NCI-H2107 treated with DMSO at 0.1 percent for 48 hours (cell line): ENCODE data around the gene MYL10.

Experiments used
- DNase-seq: peaks from one replicate; lab custom pipeline; 2025; ENCODE audit not compliant: unreplicated experiment; lab: John Stamatoyannopoulos, UW

Gene MYL10

DNA sequence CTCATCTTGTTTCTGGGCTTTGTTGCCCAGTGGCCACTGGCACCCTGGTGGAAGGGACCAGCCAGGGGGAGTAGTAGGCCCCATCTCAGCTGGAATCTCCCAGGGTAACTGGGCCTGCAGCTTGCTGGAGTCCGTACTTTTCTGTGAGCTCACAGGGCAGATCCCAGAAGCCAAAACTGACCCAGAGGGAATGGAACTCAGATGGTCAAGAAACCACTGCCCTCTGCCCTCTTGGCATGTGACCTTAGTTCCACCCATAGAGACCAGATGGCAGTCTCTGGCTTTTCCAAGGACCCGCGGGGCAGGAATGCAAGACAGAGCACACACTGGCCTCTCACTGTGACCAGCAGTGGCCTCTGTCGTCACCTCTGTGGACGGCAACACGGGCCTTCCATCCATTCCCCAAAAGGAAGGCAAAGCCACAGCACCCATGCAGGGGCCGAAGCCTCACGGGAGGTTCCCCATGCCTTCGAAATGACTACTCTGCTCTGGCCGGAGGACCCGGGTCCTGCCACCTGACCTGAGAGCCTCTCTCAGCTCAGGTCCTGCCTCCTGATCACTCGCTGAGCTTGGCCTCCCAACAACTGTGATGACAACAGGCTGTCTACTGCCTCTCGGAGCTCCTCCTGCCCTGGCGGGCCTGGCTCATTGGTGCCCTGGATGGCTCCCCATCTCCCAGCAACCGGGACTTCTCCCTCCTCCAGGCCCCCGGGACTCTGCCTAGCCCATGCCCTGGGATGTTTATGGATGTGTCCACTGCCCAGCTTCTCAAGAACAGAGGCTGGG is 29.9 kb downstream of the MYL10 start:
- DNase-seq, result no peak

DNA sequence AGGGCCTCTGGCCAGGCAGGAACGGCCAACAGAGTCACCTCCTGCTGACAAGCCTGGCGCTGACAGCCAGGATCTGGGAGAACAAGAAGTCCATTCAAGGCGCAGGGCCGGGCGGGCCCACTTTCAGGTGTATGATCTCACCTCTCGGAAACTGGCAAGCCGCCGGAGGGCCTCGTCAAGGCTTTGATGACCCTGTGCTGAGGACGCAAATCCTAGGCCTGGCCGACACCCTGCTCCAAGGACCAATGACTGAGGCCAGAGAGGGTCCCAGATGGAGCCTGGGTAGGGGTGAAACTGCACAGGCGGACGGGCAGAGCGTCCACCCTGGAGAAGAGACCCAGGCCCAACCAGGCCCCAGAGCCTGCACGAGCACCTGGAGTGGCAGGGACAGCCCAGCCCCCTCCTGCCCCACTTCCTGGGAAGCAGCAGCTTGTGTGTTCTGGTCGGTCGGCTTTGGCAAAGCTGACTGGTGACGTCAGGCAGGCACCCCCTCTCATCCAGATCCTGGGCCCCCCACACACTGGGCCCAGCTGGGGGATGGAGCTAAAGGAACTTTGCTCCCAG is 30.6 kb downstream of the MYL10 start:
- no peak for DNase-seq

DNA sequence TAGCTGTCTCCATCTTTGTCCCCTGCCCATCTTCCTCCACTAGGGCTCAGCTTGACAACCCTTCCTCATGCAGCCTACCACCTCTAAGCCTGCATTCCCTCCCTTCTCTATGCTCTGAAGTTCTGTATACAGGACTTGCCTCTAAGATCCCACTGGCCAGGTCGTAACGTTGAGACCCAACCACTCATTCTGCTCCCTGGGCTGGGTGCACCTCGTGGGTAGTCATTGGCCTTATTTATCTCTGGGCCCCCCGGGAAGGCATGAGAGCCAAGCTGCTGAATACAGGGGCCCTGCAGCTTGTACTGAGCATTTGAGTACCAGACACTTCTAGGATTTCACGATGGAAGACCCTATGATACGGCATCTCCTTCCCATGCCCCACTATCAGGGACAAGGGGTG is 31.2 kb downstream of the MYL10 start:
- DNase-seq, result no peak

DNA sequence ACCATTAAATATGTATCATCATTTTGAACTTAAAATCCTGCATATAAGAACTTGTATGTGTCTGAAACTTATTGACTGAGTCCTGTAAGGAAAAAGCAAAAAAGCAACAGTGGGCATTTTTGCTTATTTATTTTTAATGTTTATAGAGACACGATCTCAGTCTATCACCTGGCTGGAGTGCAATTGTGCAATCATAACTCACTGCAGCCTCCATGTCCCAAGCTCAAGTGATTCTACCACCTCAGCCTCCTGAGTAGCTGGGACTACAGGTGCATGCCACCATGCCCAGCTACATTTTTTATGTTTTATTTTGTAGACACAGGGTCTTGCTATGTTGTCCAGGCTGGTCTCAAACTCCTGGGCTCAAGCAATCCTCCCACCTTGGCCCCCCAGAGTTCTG is 32.2 kb downstream of the MYL10 start:
- no peak for DNase-seq

DNA sequence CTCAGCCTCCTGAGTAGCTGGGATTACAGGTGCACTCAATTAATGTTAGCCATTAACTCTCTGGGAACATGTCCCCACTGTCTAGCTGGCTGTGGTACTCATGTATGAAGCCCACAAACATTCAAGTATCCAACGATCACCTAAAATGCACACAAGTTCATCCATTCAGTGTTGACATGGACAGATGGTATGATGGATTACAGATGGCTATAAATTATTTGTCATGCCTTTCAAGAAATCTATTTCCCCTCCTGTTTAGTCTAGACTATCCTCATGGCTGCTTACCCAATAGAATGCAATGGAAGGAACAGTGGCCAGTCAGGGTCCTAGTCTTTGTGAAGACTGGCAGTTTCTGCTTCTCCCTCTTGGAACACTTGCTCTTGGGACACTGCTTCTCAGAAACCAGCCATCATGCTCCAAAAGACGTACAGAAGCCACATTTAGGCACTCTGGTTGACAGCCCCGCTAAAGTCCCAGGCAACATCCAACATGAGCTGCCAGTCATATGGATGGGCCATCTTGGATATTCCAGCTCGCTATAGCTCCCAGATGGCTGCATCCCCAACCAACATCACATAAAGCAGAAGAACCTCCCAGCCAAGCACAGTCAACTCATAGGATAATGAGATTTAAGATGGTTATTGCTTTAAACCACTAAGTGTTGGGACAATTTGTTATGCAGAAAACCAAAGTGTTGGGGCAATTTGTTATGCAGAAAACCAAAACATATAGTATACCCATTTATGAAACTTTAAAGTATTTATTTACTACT is 33.1 kb downstream of the MYL10 start:
- DNase-seq, result no peak

DNA sequence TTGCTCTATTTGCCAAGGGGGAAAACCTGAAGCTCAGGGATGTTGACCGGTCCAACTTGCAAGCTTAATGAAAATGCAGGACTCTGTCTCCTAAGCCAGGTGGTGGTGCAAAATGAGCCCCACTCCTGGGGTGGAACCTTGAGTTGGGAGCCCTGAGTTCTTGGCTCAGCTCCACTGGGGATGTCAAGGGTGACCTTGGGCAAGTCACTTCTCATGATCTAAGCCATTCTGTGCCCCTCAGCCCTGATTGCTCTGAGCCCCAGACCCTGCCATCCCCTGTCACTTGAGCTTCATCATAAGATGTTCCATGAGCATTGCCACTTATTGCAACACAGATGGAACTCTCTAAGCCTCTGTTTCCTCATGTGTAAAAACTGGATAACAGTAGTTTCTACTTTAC is 33.9 kb downstream of the MYL10 start:
- DNase-seq, result no peak

DNA sequence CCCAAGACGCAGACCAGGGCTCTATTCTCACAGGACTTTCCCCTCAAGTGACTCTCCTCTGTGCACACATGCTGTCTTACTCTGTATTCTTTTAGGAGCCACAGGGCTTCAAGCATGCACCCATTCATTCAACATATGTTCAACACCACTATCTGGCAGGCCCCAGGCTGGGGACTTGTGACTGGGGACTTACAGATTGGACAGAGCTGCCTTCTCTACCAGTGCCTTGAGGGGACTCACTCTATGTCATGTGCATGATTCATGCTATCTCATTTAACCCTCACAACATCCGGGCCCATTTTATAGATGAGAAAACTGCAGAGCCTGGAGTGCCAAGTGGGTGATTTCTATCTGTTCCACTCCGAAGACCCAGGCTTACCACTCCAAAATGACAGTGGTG is 34.3 kb downstream of the MYL10 start:
- no peak for DNase-seq

DNA sequence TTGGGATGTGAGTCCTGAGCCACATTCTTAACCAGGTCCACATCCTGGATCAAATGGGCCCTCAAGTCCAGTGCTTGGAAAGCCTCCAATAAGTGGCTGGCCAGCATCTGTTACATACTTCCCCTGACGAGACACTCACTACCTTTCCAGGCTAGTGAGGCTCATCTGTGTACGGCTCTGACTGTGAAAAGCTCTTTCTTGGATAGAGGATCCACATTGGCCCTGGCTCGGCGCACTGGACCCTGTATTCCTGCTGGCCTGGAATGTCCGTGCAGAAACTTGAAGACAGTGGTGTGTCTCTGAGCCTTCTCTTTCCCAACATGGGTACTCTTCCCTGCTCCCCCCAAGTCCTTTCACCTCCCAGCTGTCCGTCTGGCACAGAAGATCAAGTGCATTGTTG is 35.5 kb downstream of the MYL10 start:
- DNase-seq, result no peak

DNA sequence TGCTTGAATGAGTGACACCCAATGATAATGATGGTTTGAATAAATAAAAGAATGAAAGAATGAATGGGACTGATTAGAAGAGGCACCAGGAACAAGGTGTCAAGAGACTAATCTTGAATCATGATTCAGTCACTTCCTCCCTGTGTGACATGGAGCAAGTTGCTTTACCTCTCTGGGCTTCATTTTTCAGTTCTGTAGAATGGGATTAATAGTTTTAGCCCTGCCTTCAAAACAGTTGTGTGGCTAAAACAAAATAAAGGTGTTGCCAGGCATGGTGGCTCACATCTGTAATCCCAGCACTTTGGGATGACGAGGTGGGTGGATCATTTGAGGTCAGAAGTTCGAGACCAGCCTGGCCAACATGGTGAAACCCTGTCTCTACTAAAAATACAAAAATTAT is 37.6 kb downstream of the MYL10 start:
- no peak for DNase-seq

DNA sequence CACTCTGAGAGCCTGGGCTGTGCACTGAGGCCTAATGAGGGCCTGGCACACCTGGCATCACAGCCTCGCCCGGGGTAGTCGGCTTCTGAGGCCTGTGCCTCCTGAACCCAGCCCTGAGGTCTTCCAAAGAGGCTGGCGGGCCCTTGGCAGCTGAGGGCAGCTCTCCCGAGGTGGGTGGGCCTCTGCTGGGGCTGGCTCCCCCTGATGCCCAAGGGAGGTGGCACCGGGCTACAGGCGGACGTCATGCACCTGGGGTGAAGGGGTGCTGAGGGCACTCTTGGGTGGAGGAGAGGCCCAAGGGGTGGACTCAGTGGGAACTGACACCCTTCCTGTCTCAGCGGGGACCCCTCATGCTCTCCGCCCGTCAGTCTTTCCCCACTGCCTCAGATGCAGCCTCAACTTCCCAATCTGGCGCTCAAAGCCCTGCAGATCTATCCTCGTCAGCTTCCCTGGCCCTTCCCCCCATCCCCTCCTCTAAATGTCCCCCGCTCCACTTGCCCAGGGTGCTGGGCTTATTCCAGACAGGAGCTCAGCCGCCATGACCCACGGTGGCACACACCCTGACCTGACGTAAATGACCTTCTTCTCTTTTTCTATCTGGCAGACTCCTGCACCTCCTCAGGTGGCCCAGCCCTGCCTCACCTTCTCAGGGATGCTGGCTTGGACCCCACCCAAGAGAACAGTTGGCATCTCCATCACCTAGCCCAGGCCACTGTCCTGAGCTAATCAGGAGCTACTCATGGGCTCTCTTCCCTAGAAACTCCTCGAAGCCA is 38.2 kb downstream of the MYL10 start:
- no peak for DNase-seq

DNA sequence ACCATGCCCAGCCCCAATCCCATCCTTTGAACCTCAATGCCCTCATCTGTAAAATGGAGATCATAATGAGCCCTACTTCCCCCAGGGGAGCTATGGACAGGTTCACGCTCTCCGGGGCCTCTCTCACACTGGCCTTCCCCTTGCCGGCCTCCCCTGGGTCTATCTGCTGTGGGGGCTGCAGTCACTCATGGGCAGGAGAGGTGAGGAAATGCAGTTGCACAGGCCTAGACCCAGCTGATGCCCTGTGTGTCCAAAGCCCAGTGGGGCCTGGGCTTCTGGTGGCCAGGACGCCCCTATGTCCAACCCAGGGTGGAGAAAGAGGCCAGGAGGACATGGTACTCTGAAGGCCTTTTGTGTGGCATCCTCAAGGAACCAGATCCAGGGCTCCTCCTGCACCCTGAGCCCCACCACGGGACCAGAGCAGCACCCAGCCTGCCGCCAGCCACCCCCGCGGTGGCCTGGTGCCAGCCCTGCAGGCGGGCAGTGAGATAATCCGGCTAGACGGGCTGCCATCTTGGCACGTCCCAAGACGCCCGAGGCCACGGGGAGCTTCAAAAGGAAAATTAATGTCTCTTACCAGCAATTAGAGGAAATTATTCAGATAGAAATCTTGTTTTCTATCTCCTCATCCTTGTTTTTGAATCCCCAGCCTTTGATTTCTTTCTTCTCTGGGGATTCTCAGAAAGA is 39.0 kb downstream of the MYL10 start:
- DNase-seq, result no peak

DNA sequence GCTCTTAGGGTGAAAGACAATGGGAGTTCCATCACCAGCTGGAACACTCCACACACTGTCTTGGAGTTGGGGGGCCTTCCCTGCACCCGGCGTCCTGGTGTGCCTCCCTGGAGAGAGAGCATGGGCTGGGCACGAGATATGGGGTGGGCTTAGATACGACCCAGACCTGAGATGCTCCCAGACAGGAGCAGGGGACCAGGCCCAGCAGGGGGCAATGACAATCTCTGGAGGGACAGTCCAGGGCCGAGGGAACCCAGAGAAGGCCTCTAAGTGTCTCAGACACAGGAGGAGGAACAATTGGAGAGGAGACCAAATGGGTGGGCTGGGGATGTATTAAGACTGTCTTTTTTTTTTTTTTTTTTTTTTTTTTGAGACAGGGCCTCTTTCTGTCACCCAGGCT is 40.0 kb downstream of the MYL10 start:
- no peak for DNase-seq

DNA sequence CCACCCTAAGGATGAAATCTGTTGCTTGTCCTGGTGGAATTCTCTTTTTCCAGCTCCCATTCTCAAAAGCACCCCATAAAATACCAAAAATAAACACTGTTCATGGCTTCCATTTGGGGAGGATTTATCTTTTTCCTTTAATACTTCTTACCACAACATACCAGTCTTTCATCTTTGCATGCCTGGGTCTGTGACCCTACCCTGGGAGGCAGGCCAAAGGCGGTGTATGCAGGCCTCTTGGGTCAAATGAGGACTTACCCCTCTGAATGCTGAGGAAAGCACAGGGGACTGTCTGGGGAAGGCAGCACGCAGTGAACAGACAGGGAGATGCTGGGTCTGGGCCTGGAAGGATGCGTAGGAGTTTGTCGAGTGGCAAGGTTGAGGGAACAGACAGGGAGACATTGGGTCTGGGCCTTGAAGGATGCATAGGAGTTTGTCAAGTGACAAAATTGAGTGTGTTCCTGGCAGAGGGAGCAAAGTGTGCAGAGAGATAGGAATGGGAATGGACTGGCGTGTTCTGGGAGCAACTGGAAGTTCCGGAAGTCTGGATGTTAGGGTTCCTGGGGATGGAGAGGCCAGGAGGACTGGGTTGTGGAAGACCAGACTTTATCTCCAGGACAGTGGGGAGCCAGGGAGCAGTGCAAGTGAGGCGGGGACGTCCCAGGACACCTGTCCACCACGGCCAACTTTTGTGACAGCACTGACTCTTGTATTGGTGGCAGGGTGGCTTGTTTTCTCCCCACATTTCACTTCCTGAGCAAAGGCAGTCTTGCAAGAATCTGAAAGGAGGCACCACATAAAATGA is 40.8 kb downstream of the MYL10 start:
- DNase-seq, result no peak

DNA sequence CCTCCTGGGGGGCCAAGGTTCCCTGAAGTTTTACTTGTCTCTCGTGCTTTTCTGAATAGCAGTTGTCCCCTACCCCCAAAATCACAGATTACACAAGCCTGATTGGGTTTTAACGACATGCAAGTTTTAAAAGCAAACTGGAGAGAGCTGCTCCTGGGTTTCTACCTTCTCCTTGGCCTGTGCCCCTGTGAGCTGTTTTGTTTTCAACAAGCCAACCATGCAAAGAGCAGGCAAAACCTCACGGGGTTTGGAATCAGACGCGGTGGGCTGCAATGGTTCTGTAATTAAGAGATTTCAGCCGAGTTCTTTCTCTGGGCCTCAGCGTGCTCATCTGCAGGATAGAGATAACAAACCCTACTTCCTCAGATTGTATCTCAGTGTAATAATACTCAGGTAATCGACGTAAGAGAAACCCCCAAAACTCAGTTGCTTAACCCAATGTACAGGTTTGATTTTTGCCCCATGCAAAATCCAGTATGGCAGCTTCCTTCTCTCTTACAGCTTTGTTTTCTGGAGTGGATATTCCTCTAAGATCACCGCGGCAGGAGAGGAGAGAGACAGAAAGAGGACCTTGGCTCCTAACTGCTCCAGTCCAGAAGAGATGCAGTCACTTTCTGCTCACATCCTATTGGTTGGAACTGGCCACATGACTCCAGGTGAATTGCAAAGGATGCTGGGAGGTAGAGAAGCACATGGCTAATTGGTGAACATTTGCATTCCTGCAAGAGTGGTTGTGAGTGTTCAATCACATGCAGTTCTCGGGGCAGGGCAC is 42.0 kb downstream of the MYL10 start:
- DNase-seq, result no peak

DNA sequence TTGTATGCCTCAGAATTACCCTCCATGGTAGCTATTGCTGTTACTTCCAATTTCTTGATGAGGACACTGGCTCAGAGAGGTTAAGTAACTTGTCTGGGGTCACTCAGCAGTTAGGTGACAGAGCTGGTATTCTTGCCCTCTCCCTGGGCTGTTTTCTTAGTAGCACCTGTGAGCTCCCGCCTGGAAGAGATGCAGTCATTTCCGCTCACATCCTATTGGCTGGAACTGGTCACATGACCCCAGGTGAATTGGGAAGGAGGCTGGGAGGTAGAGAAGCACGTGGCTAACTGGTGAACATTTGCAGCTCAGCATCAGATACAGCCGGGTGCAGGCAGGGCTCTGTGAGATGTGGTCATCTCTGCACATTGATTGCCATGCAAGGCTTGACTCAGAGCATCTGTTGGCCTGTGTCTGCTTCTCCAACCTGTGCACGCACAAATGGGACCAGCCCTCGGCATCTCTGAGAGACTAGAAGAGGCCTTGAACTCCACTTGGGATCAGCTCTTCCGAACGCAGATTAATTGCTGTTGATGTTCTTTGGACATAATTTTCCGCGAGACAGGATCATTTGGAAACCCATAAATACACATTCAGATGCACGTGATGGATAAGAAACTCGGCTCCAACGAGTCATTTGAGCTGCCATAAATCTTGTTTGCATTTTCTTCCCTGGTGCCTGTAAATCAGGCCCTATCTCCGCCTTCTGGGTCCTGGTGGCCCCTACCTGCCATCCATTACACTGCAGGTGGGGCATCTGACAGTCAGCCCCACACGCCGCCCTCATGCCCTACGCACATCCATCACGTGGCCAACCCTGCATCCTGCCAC is 42.8 kb downstream of the MYL10 start:
- DNase-seq, result no peak

DNA sequence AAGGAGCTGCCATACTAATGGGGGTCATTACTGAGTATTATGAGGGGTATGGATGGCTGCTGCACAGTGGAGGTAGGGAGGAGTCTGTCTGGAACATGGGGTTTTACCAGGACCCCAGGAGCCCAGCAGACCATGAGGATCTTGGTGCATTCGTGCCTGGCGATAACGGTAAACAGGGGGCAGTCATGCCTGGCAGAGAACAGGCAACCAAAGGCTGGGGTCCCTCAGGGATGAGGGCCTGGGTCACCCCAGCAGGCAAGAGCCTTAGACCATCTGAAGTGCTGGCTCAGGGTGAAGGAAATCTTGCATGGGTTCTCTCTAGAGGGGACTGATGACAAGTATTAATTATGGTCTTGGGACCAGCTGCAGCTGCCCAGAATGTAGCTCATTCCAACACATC is 46.1 kb downstream of the MYL10 start:
- DNase-seq, result no peak

DNA sequence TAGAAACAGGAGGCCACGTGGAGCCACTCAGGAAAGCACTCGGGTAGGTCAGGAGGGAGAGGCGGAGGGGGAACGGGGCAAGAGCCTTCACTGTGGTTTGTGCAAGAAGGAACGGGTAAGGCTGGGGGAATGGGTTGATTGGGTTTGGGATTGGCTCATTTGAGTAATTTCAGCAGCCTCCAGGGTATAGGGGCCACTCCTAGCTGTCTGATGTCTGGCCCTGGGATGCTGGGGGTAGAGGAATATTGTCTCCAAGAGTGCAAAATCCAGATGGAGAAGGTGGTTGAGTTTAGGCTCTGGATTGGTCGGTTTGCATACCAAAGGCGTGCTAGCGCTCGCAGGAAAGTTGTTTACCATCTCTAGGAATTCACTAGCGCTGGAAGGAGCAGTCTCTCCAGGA is 47.2 kb downstream of the MYL10 start:
- DNase-seq, result no peak

DNA sequence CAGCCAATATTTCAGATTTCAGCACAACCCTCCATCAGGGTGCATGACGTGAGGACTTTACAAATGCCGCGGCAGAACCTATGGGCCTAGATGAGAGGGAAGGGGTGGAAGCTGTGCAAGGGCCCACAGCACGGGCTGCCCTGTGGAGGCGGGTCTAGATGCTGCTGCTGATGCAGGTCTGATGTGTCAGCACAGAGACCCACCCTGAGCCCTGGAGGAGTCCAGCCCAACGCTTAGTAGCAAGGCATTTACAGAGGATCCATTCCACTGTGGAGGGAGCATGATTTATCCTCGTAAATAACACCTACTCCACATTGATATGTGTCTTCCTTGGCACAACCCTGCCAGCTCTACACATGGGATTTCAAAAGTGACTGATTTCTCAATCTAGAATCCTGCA is 48.5 kb downstream of the MYL10 start:
- no peak for DNase-seq

DNA sequence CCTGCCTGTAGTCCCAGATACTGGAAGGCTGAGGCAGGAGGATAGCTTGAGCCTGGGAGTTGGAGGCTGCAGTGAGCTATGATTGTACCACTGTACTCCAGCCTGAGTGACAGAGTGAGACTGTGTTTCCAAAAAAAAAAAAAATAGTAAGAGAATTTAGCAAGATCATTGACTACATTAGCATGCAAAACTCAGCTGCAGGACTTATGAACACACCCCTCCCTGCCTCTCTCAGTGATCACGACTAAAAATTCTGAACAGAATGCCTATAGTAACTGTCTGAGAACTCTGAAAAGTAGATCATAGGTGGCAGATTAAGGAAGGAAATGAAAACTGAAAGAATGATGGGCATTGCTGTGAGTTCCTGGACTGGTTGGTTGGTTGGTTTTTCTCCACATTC is 50.5 kb downstream of the MYL10 start:
- no peak for DNase-seq
